DOHH2 (cell line): Measurements from ENCODE around the gene C2CD3.

Experiments
- H3F3A ChIP-seq: fragments of 200-600 bp; sonication (generic), shearing (Covaris generic); 2 replicates; pipeline ENCODE4 v1.6.0; 2016; ENCODE audit warnings: antibody characterized with exemption, mild to moderate bottlenecking; ENCODE audit not compliant: control insufficient read depth, insufficient read depth
- H3K27ac ChIP-seq: fragments of 200-600 bp; sonication (generic); 2 replicates; pipeline ENCODE4 v1.5.1; 2014; ENCODE audit warnings: low read depth, mild to moderate bottlenecking, low read length, moderate library complexity
- H3K27me3 ChIP-seq: fragments of 200-600 bp; sonication (generic); 2 replicates; pipeline ENCODE4 v1.6.1; 2014; ENCODE audit warnings: mild to moderate bottlenecking, low read length, mixed read lengths; ENCODE audit not compliant: control insufficient read depth
- H3K36me3 ChIP-seq: fragments of 200-600 bp; sonication (generic); 2 replicates; pipeline ENCODE4 v1.6.1; 2014; ENCODE audit warnings: mild to moderate bottlenecking, low read length, moderate library complexity, mixed read lengths; ENCODE audit not compliant: control insufficient read depth
- H3K4me1 ChIP-seq: fragments of 200-600 bp; sonication (generic); 2 replicates; pipeline ENCODE4 v1.6.1; 2014; ENCODE audit warnings: mild to moderate bottlenecking, low read length, mixed read lengths; ENCODE audit not compliant: control insufficient read depth
- H3K4me2 ChIP-seq: fragments of 200-600 bp; sonication (generic); 2 replicates; pipeline ENCODE4 v1.6.0; 2014; ENCODE audit warnings: mild to moderate bottlenecking, low read length, moderate library complexity
- H3K4me3 ChIP-seq: fragments of 200-600 bp; sonication (generic); 2 replicates; pipeline ENCODE4 v1.5.1; 2014; ENCODE audit warnings: mild to moderate bottlenecking, low read length, mixed read lengths
- H3K79me2 ChIP-seq: fragments of 200-600 bp; sonication (generic); 2 replicates; pipeline ENCODE4 v1.6.1; 2014; ENCODE audit warnings: mild to moderate bottlenecking, low read length, mixed read lengths; ENCODE audit not compliant: control insufficient read depth
- H3K9me2 ChIP-seq: fragments of 200-600 bp; sonication (generic); replicated peaks from 2 replicates; pipeline ENCODE4 v1.6.1; 2014; ENCODE audit warnings: mild to moderate bottlenecking, low read length, mixed read lengths; ENCODE audit not compliant: control insufficient read depth
- H3K9me3 ChIP-seq: fragments of 200-600 bp; sonication (generic); 2 replicates; pipeline ENCODE4 v1.6.1; 2014; ENCODE audit warnings: antibody characterized with exemption, low read length, mixed read lengths; ENCODE audit not compliant: control insufficient read depth, insufficient read depth
- H4K20me1 ChIP-seq: fragments of 200-600 bp; sonication (generic); 2 replicates; pipeline ENCODE4 v1.6.0; 2014; ENCODE audit warnings: low read depth, mild to moderate bottlenecking, antibody characterized with exemption, low read length, moderate library complexity; ENCODE audit not compliant: control insufficient read depth, insufficient read depth
- CTCF ChIP-seq: fragments of 200-600 bp; sonication (generic); IDR thresholded peaks from one replicate; pipeline ENCODE4 v1.5.1; 2014; ENCODE audit warnings: antibody characterized with exemption, mild to moderate bottlenecking, low read depth, low read length; ENCODE audit not compliant: poor library complexity, severe bottlenecking
- EZH2phosphoT487 ChIP-seq: fragments of 200-600 bp; sonication (generic); IDR thresholded peaks from 2 replicates; pipeline ENCODE4 v1.6.1; 2017; ENCODE audit warnings: borderline replicate concordance, mild to moderate bottlenecking, antibody characterized with exemption, low read length, moderate library complexity, mixed read lengths

Gene C2CD3

GRCh38 chr11:74179234-74180052 lies 8.6 kb upstream of the C2CD3 start:
- peaks cover 15% of the 10 kb centered on the region for H3K36me3 ChIP-seq
- no peaks in the 10 kb centered on the region for H3F3A ChIP-seq
- no peak overlapping the region for H3K4me3 ChIP-seq
- TF ChIP-seq CTCF, result no peak
- H3K4me2 ChIP-seq, result no peak overlapping the region
- H3K27me3 ChIP-seq, result no peaks in the 10 kb centered on the region
- no peaks in the 10 kb centered on the region for H3K9me2 ChIP-seq
- no peaks in the 10 kb centered on the region for H3K9me3 ChIP-seq
- H3K79me2 ChIP-seq, result peaks cover 89% of the 10 kb centered on the region
- H4K20me1 ChIP-seq, result no peaks in the 10 kb centered on the region; the same call in 1 of the 2 replicates
- no peak overlapping the region for H3K27ac ChIP-seq
- peaks cover under 1% of the 10 kb centered on the region; the same call in 1 of the 2 replicates for H3K4me1 ChIP-seq

DNA sequence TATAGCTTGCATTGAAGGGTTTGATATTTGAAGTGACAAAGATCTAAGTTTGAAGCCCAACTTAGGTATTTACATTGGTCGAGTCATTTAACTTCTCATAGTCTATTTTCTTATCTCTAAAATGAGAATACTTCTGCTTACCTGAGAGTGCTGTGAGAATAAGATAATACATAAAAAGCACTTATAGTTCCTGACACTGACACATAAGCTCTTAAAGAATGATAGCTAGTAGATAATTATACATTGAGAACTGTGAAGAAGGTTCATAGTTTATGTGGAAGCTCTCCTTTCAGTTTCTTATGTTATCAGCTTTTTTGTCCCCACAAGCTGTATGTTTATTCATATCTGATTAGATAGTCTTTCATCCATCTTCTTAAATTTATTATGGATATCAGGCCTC lies 5.1 kb upstream of the C2CD3 start:
- no peak overlapping the region for H3K4me3 ChIP-seq
- no peaks in the 10 kb centered on the region; the same call in 1 of the 2 replicates for H4K20me1 ChIP-seq
- no peaks in the 10 kb centered on the region for H3K27me3 ChIP-seq
- H3K9me3 ChIP-seq, result no peaks in the 10 kb centered on the region
- no peak for TF ChIP-seq CTCF
- no peak for TF ChIP-seq EZH2phosphoT487
- peaks cover 33% of the 10 kb centered on the region for H3K36me3 ChIP-seq
- H3F3A ChIP-seq, result no peaks in the 10 kb centered on the region
- H3K79me2 ChIP-seq, result peaks cover 90% of the 10 kb centered on the region
- H3K27ac ChIP-seq, result no peak overlapping the region
- H3K4me1 ChIP-seq, result peaks cover 24% of the 10 kb centered on the region
- no peak overlapping the region for H3K4me2 ChIP-seq
- H3K9me2 ChIP-seq, result no peaks in the 10 kb centered on the region

GRCh38 chr11:74171997-74172396 lies 1.2 kb upstream of the C2CD3 start:
- Histone ChIP-seq H3K4me2 (peak overlapping the region; percentile 81), H3K79me2 (peaks cover 83% of the 10 kb centered on the region), H3K9me2 (no peaks in the 10 kb centered on the region), H3K4me1 (peaks cover 38% of the 10 kb centered on the region), H3K9me3 (no peaks in the 10 kb centered on the region), H3K27ac (peak overlapping the region; percentile 70), H3K27me3 (no peaks in the 10 kb centered on the region), H3K4me3 (peak overlapping the region; percentile 92), H3K36me3 (peaks cover 47% of the 10 kb centered on the region), H4K20me1 (no peaks in the 10 kb centered on the region), H3F3A (no peaks in the 10 kb centered on the region)
- no peak for TF ChIP-seq EZH2phosphoT487
- no peak for TF ChIP-seq CTCF
